ENCODE measurements around the gene THAP3.

Gene THAP3

GRCh38 chr1:6666696-6667095 is 42.0 kb downstream of the THAP3 start:
- H2AFZ ChIP-seq (ENCODE audit: low read length), result no peak overlapping the region
- H3K9ac ChIP-seq (ENCODE audit: low read length), result no peak overlapping the region
- H3K4me2 ChIP-seq (ENCODE audit: low read depth, low read length), result no peak overlapping the region
- no peaks in the 10 kb centered on the region for H3K36me3 ChIP-seq (replicated peaks; ENCODE audit: insufficient read depth, low read length)
- no peak overlapping the region for H3K27ac ChIP-seq (ENCODE audit: low read length)
- peaks cover 18% of the 10 kb centered on the region for H3K79me2 ChIP-seq (ENCODE audit: low read length)
- H3K9me2 ChIP-seq (replicated peaks; ENCODE audit: insufficient read depth, low read length), result no peaks in the 10 kb centered on the region
- no peaks in the 10 kb centered on the region for H3F3A ChIP-seq (ENCODE audit: insufficient read depth, low read length)
- no peaks in the 10 kb centered on the region for H3K27me3 ChIP-seq (replicated peaks; ENCODE audit: insufficient read depth, low read length)
- no peaks in the 10 kb centered on the region for H4K20me1 ChIP-seq (ENCODE audit: insufficient read depth, low read length)
- H3K4me1 ChIP-seq (ENCODE audit: low read length), result no peaks in the 10 kb centered on the region
- no peaks in the 10 kb centered on the region for H3K9me3 ChIP-seq (replicated peaks; ENCODE audit: insufficient read depth, low read length)
- TF ChIP-seq CTCF (IDR thresholded peaks at IDR 0.05; ENCODE audit: low read length), result no peak
- TF ChIP-seq EZH2phosphoT487 (IDR thresholded peaks at IDR 0.05; ENCODE audit: low read length), result no peak
- TF ChIP-seq EZH2 (optimal IDR thresholded peaks at IDR 0.05; ENCODE audit: low read depth, low read length), result no peak
- H3K4me3 ChIP-seq (ENCODE audit: low read length), result no peak overlapping the region
- DNase-seq, result no peak

GRCh38 chr1:6667139-6667538 is 42.5 kb downstream of the THAP3 start:
- H3K9ac ChIP-seq (ENCODE audit: low read length), result no peak overlapping the region
- no peaks in the 10 kb centered on the region for H3K27me3 ChIP-seq (replicated peaks; ENCODE audit: insufficient read depth, low read length)
- H3F3A ChIP-seq (ENCODE audit: insufficient read depth, low read length), result no peaks in the 10 kb centered on the region
- H3K27ac ChIP-seq (ENCODE audit: low read length), result no peak overlapping the region
- no peak for TF ChIP-seq EZH2 (optimal IDR thresholded peaks at IDR 0.05; ENCODE audit: low read depth, low read length)
- no peak for TF ChIP-seq CTCF (IDR thresholded peaks at IDR 0.05; ENCODE audit: low read length)
- TF ChIP-seq EZH2phosphoT487 (IDR thresholded peaks at IDR 0.05; ENCODE audit: low read length), result no peak
- no peak for DNase-seq
- no peak overlapping the region for H2AFZ ChIP-seq (ENCODE audit: low read length)
- H3K79me2 ChIP-seq (ENCODE audit: low read length), result peaks cover 18% of the 10 kb centered on the region
- H3K4me1 ChIP-seq (ENCODE audit: low read length), result no peaks in the 10 kb centered on the region
- H3K4me2 ChIP-seq (ENCODE audit: low read depth, low read length), result no peak overlapping the region
- H3K4me3 ChIP-seq (ENCODE audit: low read length), result no peak overlapping the region
- H3K9me2 ChIP-seq (replicated peaks; ENCODE audit: insufficient read depth, low read length), result no peaks in the 10 kb centered on the region
- H3K36me3 ChIP-seq (replicated peaks; ENCODE audit: insufficient read depth, low read length), result no peaks in the 10 kb centered on the region
- no peaks in the 10 kb centered on the region for H4K20me1 ChIP-seq (ENCODE audit: insufficient read depth, low read length)
- H3K9me3 ChIP-seq (replicated peaks; ENCODE audit: insufficient read depth, low read length), result no peaks in the 10 kb centered on the region

GRCh38 chr1:6668503-6668902 is 43.8 kb downstream of the THAP3 start:
- Histone ChIP-seq H3K79me2 (ENCODE audit: low read length) (peaks cover 17% of the 10 kb centered on the region), H3K9ac (ENCODE audit: low read length) (no peak overlapping the region), H3K27me3 (replicated peaks; ENCODE audit: insufficient read depth, low read length) (no peaks in the 10 kb centered on the region), H3K4me2 (ENCODE audit: low read depth, low read length) (no peak overlapping the region), H3K36me3 (replicated peaks; ENCODE audit: insufficient read depth, low read length) (no peaks in the 10 kb centered on the region), H3K9me2 (replicated peaks; ENCODE audit: insufficient read depth, low read length) (no peaks in the 10 kb centered on the region), H3K9me3 (replicated peaks; ENCODE audit: insufficient read depth, low read length) (no peaks in the 10 kb centered on the region), H3K27ac (ENCODE audit: low read length) (no peak overlapping the region), H3F3A (ENCODE audit: insufficient read depth, low read length) (0 out of 2 replicates have a peak, but pooled peaks cover 5% of the 10 kb centered on the region), H3K4me3 (ENCODE audit: low read length) (no peak overlapping the region), H2AFZ (ENCODE audit: low read length) (no peak overlapping the region), H3K4me1 (ENCODE audit: low read length) (peaks cover 9% of the 10 kb centered on the region), H4K20me1 (ENCODE audit: insufficient read depth, low read length) (no peaks in the 10 kb centered on the region)
- DNase-seq, result no peak
- no peak for TF ChIP-seq EZH2phosphoT487 (IDR thresholded peaks at IDR 0.05; ENCODE audit: low read length)
- no peak for TF ChIP-seq CTCF (IDR thresholded peaks at IDR 0.05; ENCODE audit: low read length)
- TF ChIP-seq EZH2 (optimal IDR thresholded peaks at IDR 0.05; ENCODE audit: low read depth, low read length), result no peak
